GM23338 (cell line): ENCODE data around the gene ZNF74. TPM values are rescaled to one million over a fixed set of nuclear protein-coding genes. Genes with fewer than 3 reads are reported as not detected.

Source experiments
- ATAC-seq: fragments of 200-7000 bp; cut with Tn5 transposase; 3 replicates; pipeline ENCODE4 v1.9.1; 2020
- DNase-seq: peaks from one replicate; pipeline ENCODE4 v3.0.0-alpha.2; 2015; ENCODE audit warnings: low spot score
- H2AFZ ChIP-seq: fragments of 200-600 bp; sonication (generic); 2 replicates; pipeline ENCODE4 v1.8.0; 2016; ENCODE audit warnings: antibody characterized with exemption, mild to moderate bottlenecking, moderate library complexity
- H3F3A ChIP-seq: fragments of 200-600 bp; sonication (generic); replicated peaks from 2 replicates; pipeline ENCODE4 v1.8.0; 2017; ENCODE audit warnings: antibody characterized with exemption, mixed run types, low read depth
- H3K27ac ChIP-seq: fragments of 200-600 bp; sonication (generic); 2 replicates; pipeline ENCODE4 v1.6.1; 2016; ENCODE audit warnings: low read depth
- H3K27me3 ChIP-seq: fragments of 200-600 bp; sonication (generic); 2 replicates; pipeline ENCODE4 v1.8.0; 2016; ENCODE audit warnings: mild to moderate bottlenecking, mixed run types, moderate library complexity; ENCODE audit not compliant: insufficient read depth
- H3K36me3 ChIP-seq: fragments of 200-600 bp; sonication (generic); 2 replicates; pipeline ENCODE4 v1.8.0; 2016; ENCODE audit warnings: mild to moderate bottlenecking; ENCODE audit not compliant: insufficient read depth
- H3K4me1 ChIP-seq: fragments of 200-600 bp; sonication (generic); 2 replicates; pipeline ENCODE4 v1.8.0; 2016; ENCODE audit warnings: mild to moderate bottlenecking, moderate library complexity; ENCODE audit not compliant: insufficient read depth
- H3K4me2 ChIP-seq: fragments of 200-600 bp; sonication (generic); 2 replicates; pipeline ENCODE4 v1.7.1; 2017; ENCODE audit warnings: mixed run types
- H3K4me3 ChIP-seq: fragments of 200-600 bp; sonication (generic); 2 replicates; pipeline ENCODE4 v1.6.1; 2016; ENCODE audit warnings: mixed run types
- H3K79me2 ChIP-seq: fragments of 200-600 bp; sonication (generic); replicated peaks from 2 replicates; pipeline ENCODE4 v1.8.0; 2017; ENCODE audit warnings: mild to moderate bottlenecking; ENCODE audit not compliant: insufficient read depth
- H3K9me2 ChIP-seq: fragments of 200-600 bp; sonication (generic); 2 replicates; pipeline ENCODE4 v1.8.0; 2017; ENCODE audit not compliant: insufficient read depth
- H4K20me1 ChIP-seq: fragments of 200-600 bp; sonication (generic); replicated peaks from 2 replicates; pipeline ENCODE4 v1.8.0; 2017; ENCODE audit warnings: mild to moderate bottlenecking; ENCODE audit not compliant: insufficient read depth
- H3K27ac Mint-ChIP-seq: 2 replicates; pipeline ENCODE4 v1.8.0; 2020; ENCODE audit warnings: inconsistent platforms, mild to moderate bottlenecking, moderate library complexity, mixed read lengths
- H3K27me3 Mint-ChIP-seq: 3 replicates; pipeline ENCODE4 v1.8.0; 2022; ENCODE audit warnings: low read depth, mild to moderate bottlenecking, moderate library complexity, mixed read lengths, inconsistent platforms; ENCODE audit not compliant: insufficient read depth, poor library complexity
- H3K36me3 Mint-ChIP-seq: 3 replicates; pipeline ENCODE4 v1.8.0; 2021; ENCODE audit warnings: low read depth, mild to moderate bottlenecking, inconsistent platforms, moderate library complexity, mixed read lengths
- H3K4me1 Mint-ChIP-seq: 3 replicates; pipeline ENCODE4 v1.8.0; 2020; ENCODE audit warnings: mild to moderate bottlenecking, inconsistent platforms, mixed read lengths
- H3K4me3 Mint-ChIP-seq: 3 replicates; pipeline ENCODE4 v1.8.0; 2021; ENCODE audit warnings: moderate library complexity, mild to moderate bottlenecking, inconsistent platforms, mixed read lengths
- H3K9me3 Mint-ChIP-seq: 3 replicates; pipeline ENCODE4 v1.8.0; 2020; ENCODE audit warnings: moderate library complexity, mild to moderate bottlenecking, inconsistent platforms, mixed read lengths
- CREB1 ChIP-seq: fragments of 250-450 bp; sonication (Bioruptor Pico); IDR thresholded peaks from 2 replicates; pipeline ENCODE4 v1.5.0; 2020; ENCODE audit warnings: low read depth, mild to moderate bottlenecking, moderate library complexity
- CTCF ChIP-seq, 2 experiments: fragments of 200-600 bp in 1 of 2; sonication (generic) in 1 of 2; conservative IDR thresholded peaks; 2 replicates each; pipeline versions ENCODE4 v1.5.1 to v1.6.1; 2016 to 2017; ENCODE audit warnings: antibody characterized with exemption in 2 of 2, low read depth in 2 of 2, mild to moderate bottlenecking in 2 of 2, moderate library complexity in 1 of 2
- ETS1 ChIP-seq: IDR thresholded peaks from 2 replicates; pipeline ENCODE4 v1.6.1; 2016; ENCODE audit warnings: antibody characterized with exemption
- EZH2 ChIP-seq: fragments of 200-600 bp; sonication (generic); IDR thresholded peaks from one replicate; pipeline ENCODE4 v1.8.0; 2017; ENCODE audit warnings: antibody characterized with exemption, mild to moderate bottlenecking, low read depth; ENCODE audit not compliant: unreplicated experiment
- EZH2phosphoT487 ChIP-seq: fragments of 200-600 bp; sonication (generic); IDR thresholded peaks from one replicate; pipeline ENCODE4 v1.8.1; 2018; ENCODE audit warnings: antibody characterized with exemption; ENCODE audit not compliant: unreplicated experiment
- JUNB ChIP-seq: IDR thresholded peaks from one replicate; pipeline ENCODE4 v1.6.1; 2016; ENCODE audit warnings: antibody characterized with exemption; ENCODE audit not compliant: unreplicated experiment
- NANOG ChIP-seq: IDR thresholded peaks from 2 replicates; pipeline ENCODE4 v1.6.1; 2016; ENCODE audit warnings: antibody characterized with exemption, borderline replicate concordance
- POLR2AphosphoS5 ChIP-seq: IDR thresholded peaks from 2 replicates; pipeline ENCODE4 v1.6.1; 2016; ENCODE audit warnings: antibody characterized with exemption, low read depth
- REST ChIP-seq: IDR thresholded peaks from one replicate; pipeline ENCODE4 v1.6.1; 2018; ENCODE audit warnings: antibody characterized with exemption; ENCODE audit not compliant: unreplicated experiment
- STAT1 ChIP-seq: IDR thresholded peaks from one replicate; pipeline ENCODE4 v1.6.1; 2016; ENCODE audit warnings: antibody characterized with exemption; ENCODE audit not compliant: unreplicated experiment
- ZNF114 ChIP-seq: fragments of 250-450 bp; sonication (Bioruptor Pico); IDR thresholded peaks from 2 replicates; pipeline ENCODE4 v1.5.0; 2020; ENCODE audit warnings: mild to moderate bottlenecking, moderate library complexity
- ZNF331 ChIP-seq: fragments of 250-450 bp; sonication (Bioruptor Pico); IDR thresholded peaks from 2 replicates; pipeline ENCODE4 v1.5.0; 2020; ENCODE audit warnings: low read depth, mild to moderate bottlenecking, moderate library complexity
- ZNF462 ChIP-seq: fragments of 250-450 bp; sonication (Bioruptor Pico); IDR thresholded peaks from 2 replicates; pipeline ENCODE4 v1.5.0; 2020; ENCODE audit warnings: mild to moderate bottlenecking, moderate library complexity
- polyA plus RNA-seq: library from polyadenylated mRNA; unstranded; fragments of >200 nt; fragmentation: Nextera tagmentation; extraction: Ambion mirVana; gene quantifications from 2 replicates; pipeline ENCODE4 v1.2.1, GENCODE V29; 2016
- total RNA-seq: library from RNA; depleted of rRNA; stranded (reverse); fragments of >200 nt; shearing (Covaris generic); gene quantifications from 2 replicates; pipeline ENCODE4 v1.2.3, GENCODE V29; 2014

Gene ZNF74
- total and polyA plus RNA-seq, 2 experiments from 2014 or later, result 16.1 to 94.0 TPM

- DNase-seq, result no peak
- no peak overlapping the region for H3K4me3 Mint-ChIP-seq
- no peaks in the 10 kb centered on the region for H3K79me2 ChIP-seq
- peaks cover 2% of the 10 kb centered on the region for H3K27me3 Mint-ChIP-seq
- H3K4me3 ChIP-seq, result no peak overlapping the region
- peaks cover 13% of the 10 kb centered on the region for H3K4me1 Mint-ChIP-seq
- no peaks in the 10 kb centered on the region for H3K9me2 ChIP-seq
- no peaks in the 10 kb centered on the region for H3K36me3 Mint-ChIP-seq
- H3K27me3 ChIP-seq, result no peaks in the 10 kb centered on the region
- H3K4me1 ChIP-seq, result peaks cover 8% of the 10 kb centered on the region
- H3F3A ChIP-seq, result peaks cover 6% of the 10 kb centered on the region; the same call in 1 of the 2 replicates
- no peaks in the 10 kb centered on the region; the same call in 2 of the 3 replicates for H3K9me3 Mint-ChIP-seq
- H3K36me3 ChIP-seq, result no peaks in the 10 kb centered on the region
- H3K27ac Mint-ChIP-seq, result no peak overlapping the region
- H3K4me2 ChIP-seq, result no peak overlapping the region
- no peak for ATAC-seq
- H4K20me1 ChIP-seq, result no peaks in the 10 kb centered on the region
- no peak overlapping the region for H2AFZ ChIP-seq
- TF ChIP-seq EZH2phosphoT487 (no peak), ZNF462 (no peak), ZNF114 (CRISPR knock-in tag) (no peak), REST (no peak), CREB1 (CRISPR knock-in tag) (no peak), CTCF (conservative IDR thresholded peaks at IDR 0.05; ENCODE audit: low read depth in 2 of 2) (no peak), NANOG (no peak), POLR2AphosphoS5 (no peak), JUNB (no peak), ZNF331 (no peak), STAT1 (no peak), EZH2 (no peak), ETS1 (no peak)
- H3K27ac ChIP-seq, result no peak overlapping the region
These were observed 9.1 kb upstream of the ZNF74 start for GRCh38 chr22:20384865-20385264.
